Measurements from ENCODE around the gene ARHGAP8.
A peak's percentile ranks its signal among the peaks of the same experiment; 100 is the strongest.
"Not testable (repeated sequence)": the region's sequence is repeated elsewhere in the genome, so short reads cannot be mapped to it uniquely, and the experiment has no call there.

The ARHGAP8 gene

DNA sequence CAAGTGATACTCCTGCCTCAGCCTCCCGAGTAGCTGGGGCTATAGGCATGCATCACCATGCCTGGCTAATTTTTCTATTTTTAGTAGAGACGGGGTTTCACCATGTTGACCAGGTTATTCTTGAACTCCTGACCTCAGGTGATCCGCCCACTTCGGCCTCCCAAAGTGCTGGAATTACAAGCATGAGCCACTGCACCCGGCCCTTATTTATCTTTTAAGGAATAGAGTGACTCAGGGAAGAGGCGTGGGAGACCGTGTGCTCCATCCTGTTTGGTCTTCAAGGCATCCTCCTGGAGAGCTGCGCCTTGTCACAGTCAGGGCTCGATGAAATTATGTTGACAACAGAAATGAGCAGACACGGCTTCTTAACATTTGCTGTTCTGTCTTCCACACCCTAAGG lies 12.7 kb upstream of the ARHGAP8 start:
- DNase-seq (ENCODE audit: low read depth) = not testable (repeated sequence)

DNA sequence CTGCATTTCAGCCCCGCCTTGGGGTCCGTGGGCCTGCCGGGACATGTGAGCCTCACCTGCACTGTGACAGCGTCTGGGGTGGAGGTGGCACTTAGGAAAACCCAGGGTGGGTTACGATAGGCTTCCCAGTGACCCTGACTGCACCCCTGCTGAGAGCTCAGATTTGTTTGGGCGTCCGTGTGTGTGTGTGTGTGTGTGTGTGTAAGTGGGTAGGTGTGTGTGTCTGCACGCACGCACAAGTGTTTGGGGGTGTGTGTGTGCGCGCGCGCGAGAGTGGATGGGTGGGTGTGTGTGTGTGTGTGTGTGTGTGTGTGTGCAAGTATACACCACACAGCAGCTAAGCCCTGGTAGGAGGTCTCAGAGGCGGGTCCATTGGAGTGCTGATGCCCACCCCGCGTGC lies 12.1 kb upstream of the ARHGAP8 start:
- no peak for DNase-seq (ENCODE audit: low read depth)

DNA sequence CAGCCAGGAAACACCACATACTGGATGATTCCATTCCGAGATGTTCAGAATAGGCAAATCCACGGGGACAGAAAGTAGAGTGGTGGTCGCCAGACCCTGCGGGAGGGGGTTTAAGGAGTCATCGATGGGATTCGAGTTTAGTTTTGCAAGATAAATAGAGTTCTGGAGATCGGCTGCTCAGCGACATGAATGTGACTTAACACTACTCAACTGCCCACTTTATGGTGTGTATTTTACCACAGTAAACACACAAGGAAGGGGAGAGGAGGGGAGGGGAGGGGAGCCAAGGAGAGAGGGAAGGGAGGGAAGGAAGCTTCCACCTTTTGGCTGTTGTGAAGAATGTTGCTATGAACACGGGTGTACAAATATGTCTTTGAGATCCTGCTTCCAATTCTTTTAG lies 10.4 kb upstream of the ARHGAP8 start:
- DNase-seq (ENCODE audit: low read depth) = no peak

DNA sequence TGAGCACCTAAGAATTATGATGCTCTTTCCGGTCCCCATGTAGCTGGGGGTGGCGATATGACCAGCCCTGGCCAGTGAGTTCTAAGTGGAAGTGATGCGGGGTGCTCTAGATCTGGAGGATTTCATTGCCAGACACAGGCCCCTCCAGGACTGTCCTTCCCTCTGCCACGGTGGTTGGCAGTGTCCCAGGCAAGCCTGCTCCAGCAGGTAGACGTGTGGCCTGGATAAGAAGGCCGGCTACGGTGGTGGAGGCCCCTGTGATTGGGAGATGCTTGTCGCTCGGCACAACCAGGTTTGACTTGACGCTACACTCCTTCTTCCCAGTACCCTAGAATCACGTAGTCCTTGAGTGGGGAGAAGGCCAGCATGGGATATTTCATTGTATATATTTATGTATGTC lies 9.1 kb upstream of the ARHGAP8 start:
- no peak for DNase-seq (ENCODE audit: low read depth)

DNA sequence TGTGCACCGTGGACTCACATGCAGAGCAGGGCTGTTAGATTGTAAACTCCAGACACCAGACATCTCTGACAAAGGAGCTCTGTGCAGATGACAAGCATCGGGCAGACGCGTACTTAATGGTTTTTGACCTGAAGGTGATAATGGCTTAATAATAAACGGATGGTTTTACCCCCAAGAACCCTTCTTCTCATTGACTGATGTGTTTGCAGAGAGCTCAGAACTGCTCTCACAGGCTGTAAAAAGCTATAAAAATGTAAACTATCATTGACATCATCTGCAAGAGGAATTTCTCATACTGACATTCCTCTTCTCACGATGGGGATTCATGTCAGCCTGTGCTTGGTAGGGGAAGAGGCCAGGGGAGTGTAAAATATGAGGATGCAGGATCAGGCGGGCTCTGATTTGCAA lies 8.6 kb upstream of the ARHGAP8 start:
- DNase-seq (ENCODE audit: low read depth) = no peak

DNA sequence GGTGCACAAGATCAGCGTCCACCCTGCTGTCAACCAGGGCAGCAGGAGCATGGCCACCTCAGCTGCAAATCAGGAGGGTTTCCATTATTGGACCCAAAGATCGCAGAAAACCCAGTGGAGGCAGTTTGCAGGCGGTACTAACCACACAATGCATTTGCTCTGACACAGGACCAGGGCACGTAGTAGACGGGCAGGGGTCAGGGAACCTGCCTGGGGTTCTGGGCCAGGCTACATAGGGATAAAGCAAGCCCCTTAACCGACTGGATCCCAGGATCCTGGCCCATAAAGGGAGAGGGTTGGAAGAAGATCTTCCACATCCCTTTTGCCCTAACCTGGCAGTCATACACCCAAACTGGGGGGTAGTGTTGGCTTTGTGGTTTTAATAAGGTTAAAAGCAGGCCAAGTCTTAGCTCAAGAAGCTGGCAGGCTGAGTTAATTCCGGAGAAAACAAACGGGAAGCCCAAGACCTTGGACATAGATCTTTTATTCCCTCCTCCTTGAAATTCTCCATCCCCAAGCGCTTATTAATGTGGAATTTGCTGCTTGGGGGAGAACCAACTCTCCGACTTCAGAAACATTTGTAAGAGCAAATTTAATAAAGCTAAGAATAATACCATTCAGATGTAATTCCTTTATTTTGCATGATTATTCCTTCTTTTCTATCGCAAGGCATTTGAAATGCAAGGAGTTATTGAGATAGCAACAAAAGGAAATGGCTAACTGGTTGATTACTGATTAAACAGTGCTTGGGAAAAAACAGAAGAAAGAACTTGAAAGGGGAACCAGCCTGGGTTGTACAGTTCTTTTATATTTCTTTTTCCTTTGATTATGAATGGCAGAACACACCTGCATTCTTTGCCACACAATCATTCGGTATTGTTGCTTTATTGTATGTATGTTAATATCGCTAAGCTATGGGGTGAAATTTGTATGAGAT lies 6.3 kb upstream of the ARHGAP8 start:
- DNase-seq (ENCODE audit: low read depth) = no peak

DNA sequence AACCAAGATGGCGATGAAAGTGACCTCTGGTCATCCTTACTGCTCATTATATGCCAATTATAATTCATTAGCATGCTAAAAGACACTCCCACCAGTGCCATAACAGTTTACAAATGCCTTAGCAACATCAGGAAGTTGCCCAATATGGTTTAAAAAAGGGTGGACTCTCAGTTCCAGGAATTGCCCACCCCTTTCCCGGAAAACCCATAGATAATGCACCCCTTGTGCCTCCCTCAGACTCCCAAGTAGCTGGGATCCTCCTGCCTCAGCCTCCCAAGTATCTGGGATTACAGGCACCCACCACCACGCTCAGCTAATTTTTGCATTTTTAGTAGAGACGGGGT lies 4.6 kb upstream of the ARHGAP8 start:
- not testable (repeated sequence) for DNase-seq (ENCODE audit: low read depth)

DNA sequence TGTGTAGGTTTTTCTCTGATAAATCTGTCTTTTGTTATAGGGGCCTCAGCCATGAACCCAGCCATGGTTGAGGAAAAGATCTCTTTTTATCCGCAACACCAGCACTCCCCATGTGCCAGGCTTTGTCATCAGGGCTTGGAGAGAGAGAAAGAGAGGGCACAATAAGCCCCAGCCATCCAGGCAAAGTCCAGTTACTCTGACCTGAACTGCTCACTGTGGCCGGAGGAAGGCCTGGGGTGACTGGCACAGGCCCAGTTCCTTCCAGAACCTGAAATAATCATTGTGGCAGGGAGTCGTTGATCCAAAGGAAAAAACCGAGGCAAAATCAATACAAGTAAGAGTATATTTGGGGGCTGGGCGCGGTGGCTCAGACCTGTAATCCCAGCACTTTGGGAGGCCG lies 3.9 kb upstream of the ARHGAP8 start:
- no peak for DNase-seq (ENCODE audit: low read depth)

DNA sequence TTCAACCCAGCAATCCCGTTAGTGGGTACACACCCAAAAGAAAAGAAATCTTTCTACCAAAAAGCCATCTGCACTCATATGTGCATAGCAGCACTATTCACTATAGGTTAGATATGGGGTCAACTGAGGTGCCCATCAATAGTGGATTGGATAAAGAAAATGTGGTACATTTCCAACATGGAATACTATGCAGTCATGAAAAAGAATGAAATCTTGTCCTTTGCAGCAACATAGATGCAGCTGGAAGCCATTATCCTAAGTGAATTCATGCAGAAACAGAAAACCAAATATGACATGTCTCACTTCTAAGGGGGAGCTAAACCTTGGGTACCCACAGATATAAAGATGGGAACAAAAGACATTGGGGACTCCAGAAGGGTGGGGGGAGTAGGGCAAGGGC lies 1.9 kb upstream of the ARHGAP8 start:
- no peak for DNase-seq (ENCODE audit: low read depth)

DNA sequence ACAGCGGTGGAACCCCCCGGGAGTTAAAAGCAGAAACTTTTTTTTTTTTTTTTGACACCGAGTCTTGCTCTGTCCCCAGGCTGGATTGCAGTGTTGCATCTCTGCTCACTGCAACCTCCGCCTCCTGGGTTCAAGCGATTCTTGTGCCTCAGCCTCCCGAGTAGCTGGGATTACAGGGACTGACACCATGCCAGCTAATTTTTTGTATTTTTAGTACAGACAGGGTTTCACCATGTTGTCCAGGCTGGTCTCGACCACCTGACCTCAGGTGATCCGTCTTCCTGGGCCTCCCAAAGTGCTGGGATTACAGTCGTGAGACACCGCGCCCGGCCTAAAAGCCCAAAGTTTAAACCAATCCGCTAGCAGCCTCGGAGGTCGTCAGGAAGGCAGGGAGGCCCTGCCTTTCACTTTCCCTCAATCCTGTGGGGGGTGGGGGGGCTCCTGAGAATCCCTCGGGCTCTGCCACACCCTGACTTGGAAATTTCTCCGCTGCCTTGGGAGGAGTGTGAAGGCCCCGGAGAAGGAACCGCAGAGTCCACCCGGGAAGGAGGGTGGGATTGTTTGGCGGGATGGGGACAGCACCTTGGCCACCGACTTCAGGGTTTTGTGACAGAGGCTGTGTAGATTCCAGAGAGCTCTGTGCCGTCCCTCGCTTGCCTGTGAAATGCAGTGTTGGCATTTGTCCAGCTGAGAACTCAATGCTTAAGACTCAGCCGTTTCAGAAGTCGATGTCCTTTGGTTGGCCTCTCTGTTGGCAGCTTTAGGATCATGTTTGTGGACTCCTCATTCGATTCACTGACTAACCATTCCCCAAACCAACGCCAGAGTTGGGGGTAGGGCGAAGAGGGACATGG lies 1.0 kb downstream of the ARHGAP8 start:
- peak; percentile 25 for DNase-seq (ENCODE audit: low read depth)

DNA sequence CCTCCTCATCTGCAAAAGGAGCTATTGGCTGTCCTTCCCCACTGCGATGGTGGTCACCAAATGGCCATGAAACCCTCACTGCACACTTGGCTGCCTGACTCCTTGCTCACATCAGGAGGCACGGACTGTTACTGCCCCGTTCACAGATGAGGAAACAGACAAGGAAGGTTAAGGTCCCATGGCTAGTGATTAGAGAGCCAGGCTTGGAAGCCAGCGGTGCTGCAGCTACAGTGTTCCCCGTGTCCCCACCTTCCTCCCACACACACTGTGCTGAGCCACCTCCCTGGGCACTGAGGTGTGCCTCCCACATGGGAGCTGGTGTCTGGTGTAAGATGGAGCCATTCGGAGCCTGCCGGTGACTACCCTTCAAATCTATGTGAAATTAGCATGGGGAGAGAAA lies 2.6 kb downstream of the ARHGAP8 start:
- DNase-seq (ENCODE audit: low read depth) = no peak

DNA sequence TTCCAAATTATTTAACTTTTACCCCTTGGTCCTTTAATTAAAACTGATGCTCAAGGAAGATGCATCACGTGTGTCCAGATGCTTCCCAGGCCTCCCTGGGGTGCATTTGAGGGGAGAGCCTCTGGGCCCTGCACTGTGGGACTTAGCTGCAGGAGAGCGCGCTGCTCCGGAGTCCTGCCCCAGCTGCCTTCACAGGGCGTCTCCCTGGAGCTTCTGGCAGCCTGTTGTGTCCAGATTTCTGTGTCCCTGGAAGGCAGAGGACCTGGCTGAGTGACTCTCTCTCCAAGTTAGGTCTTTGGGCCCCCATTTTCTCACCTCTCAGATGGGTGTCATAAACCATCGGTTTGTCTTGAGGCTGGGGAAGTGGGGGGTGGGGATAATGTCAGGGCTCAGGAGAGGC lies 3.0 kb downstream of the ARHGAP8 start:
- no peak for DNase-seq (ENCODE audit: low read depth)

DNA sequence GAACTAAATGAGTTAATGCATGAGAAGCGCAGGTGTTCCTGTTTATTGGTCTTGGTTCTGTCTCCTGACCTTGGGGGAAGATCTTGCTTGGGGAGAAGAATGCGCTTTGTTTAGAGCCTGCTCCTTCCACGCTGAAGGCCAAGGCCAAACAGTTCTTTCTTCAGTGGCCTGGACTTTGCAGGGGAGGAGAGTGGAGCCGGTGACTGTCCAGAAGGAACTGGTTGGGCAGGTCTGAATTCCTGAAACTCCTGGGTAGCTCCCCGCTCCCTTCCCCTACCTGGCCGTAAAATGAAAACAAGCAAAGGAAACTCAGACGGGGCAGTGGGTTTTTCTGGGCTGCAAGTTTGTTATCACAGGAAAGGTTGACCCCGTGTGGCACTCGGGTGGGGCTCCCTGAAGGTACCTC lies 3.6 kb downstream of the ARHGAP8 start:
- DNase-seq (ENCODE audit: low read depth) = no peak

DNA sequence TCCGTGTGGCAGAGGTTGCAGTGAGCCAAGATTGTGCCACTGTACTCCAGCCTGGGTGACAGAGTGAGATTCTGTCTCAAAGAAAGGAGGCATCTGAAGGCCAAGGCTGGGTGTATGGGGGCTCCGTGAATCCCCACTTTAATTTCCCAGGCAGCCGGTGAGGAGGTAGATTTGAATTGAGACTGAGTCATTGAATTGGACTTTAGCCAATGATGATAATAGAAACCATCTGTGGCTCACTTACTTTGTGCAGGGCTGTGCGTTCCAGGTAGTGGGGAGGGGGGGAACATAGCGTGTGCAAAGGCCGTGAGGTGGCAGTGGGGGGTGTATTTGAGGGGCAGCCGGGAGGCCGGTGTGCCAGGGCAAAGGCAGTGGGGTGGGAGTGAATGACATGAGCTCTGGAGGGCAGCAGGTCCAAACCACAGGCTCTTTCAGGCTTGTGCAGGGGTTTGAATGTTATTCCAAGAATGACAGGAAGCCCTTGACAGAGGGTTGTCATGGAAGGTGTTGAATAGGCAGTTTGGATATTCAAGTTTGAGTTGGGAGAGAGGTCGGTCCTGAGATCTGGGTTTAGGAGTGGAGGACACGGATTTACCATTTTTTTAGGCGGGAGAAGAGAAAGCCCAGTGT lies 6.1 kb downstream of the ARHGAP8 start:
- no peak for DNase-seq (ENCODE audit: low read depth)

DNA sequence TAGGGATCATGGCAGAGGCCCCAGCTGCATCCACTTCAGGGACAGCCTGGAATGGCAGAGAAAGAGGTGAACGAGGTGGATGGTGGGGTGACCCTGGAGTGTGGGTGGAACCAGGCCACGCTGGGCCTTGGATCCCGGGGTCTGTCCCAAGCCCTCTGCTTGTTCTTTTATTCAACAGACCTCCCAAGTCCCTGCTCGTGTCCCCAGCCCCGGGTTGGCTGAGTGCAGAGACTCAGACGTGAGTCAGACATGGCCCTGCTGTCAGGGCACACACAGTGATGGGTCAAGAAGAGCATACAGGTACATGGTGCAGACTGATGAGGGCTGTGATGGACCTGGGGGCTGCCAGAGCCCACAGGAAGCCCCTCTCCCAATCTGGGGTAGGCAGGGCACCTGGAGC lies 6.6 kb downstream of the ARHGAP8 start:
- no peak for DNase-seq (ENCODE audit: low read depth)

DNA sequence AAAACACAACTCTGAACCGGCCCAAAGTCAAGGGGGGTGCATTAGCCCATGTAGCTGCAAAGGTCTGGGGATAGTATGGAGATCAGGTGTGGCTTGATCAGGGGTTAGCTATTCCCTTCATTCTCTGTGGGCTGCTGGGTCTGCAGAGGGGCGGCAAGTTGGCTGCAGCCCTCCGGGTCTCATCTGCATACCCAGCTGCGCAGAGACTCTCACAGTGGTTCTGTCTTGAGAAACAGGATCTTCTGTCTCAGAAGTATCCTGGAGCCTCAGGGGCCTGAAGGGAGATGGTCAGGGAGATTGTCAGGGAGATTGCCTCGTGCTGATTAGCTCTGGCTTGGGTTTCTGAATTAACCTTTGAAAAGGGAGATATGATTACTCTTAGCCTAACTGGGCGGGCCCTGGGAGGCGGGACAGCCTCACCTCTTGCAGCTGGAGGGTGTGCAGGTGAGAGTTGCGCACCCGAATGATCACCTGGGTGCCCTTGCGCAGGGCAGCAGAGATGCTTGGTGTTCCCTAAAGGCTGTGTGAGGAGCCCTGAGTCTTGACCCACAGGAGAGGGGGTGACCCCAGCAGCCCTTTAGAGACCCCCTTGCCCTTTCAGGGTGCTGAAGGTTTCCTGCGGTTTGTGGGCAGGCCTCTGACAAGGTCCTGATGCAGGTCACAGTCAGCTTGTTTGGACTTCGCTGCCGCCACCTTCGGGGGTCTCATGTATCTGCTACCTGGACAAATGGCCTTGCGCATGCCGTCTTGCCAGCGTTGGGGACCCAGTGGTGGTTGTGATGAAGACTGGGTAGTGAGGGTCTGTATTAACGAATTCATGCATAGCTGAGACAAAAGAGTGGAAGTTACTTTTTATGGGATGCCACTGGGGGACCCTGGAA lies 7.3 kb downstream of the ARHGAP8 start:
- DNase-seq (ENCODE audit: low read depth) = no peak

DNA sequence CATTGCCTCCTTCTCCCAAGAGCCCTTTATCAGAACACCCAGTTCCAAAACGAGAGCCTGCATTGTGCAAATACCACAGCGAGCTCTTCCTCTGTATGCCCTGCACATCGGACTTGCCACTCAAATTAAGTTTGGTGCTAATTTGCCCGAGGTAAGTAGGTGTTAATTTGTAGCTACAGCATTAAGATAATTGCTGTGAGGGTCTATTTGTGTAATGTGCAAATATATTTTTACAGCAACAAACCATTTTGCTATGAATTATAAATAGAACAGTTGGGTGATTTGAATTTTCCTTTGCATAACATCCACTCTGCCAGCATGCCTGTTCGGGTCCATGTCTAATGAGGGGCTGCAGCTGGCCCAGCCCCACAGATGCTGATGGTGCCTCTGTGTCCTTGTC lies 8.1 kb downstream of the ARHGAP8 start:
- no peak for DNase-seq (ENCODE audit: low read depth)

DNA sequence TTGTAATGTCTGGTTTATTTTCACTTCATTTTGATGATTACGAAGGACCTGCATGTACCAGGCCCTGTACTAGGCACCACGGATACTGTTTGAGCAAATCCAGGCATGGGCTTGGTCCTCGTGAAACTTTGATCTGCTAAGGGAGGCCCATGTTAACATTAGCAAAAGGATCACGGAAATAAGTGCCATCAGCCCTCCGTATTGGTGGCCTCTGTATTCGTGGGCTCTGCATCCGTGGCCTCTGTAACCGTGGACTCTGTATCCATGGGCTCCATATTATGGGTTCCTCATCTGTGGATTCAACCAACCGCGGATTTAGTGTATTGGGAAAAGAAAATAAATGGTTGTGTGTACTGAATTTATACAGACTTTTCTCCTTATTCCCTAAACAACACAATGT lies 8.7 kb downstream of the ARHGAP8 start:
- no peak for DNase-seq (ENCODE audit: low read depth)

DNA sequence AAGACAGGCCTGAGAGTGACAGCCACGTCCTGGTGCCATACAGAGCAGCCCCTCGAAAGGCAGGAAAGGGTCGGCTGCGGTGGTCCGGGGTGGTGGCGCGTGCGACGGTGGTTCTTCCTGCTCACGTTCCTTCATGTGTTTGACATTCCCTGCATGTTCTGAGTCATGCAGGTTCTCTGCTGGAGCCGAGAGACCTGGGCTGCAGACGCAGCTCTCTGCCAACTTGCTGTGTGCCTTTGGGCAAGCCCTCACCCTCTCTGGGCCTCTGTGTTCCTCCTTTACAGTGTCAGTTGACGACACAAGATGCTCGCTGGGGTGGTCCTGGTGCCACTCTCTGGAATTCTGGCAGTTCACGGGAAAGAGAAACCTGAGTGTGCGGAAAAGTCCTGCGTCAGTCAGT lies 12.0 kb downstream of the ARHGAP8 start:
- DNase-seq (ENCODE audit: low read depth) = no peak

DNA sequence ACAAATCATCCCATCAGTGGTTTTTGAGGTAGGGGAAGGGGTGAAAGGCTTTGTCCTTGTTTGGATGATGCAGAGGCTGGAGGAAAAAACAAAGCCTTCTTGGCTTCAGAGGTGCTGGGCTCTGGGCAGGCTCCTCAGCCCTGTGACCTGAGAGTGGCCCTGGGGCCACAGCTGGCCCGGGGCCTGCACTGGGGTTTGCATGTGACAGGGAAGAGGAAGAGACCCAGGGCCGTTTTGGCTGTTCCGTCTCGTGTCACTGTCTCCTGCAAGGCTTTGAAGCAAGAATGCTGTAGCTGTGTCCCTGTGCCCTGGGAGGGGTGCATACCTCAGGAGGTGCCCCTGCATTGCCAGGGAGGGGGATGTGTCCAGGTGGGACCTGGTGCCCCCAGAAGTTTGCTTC lies 12.6 kb downstream of the ARHGAP8 start:
- no peak for DNase-seq (ENCODE audit: low read depth)

DNA sequence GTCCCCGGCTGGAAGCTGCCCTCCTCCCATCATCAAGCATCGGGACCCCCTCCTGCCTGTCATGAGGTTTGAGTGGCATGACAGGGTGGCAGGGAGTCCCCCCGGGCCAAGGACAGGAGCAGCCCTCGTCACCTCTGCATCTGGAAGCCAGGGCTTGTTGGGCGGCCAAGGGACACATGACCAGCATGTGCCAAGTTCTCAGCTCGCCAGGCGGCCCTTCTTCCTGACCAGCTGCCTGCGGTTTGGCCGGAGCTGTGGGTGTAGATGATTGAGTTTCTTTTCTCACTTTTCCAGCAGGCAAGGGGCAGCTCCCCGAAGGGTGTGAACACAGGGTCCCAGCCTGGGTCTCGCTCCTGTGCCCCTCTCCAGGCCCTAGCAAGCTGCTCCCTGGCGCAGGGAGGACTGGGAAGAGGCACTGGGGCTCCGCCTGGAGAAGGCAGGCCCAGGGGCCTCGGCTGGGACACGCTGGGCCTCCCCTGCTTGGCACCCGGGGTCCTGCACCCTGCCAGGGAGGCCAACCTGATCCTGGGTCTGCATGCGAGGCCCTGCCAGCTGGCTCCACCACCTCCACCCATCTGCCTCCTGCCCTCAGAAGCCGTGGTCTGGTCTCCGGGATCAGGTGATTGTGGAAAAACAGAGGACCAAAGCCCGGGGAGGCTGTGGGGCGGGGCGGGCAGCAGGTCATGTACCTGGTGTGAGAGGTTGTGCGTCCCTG lies 13.4 kb downstream of the ARHGAP8 start:
- DNase-seq (ENCODE audit: low read depth) = no peak
